Measurements from ENCODE around the gene NOSTRIN.

- TF ChIP-seq CTCF (IDR thresholded peaks at IDR 0.05; ENCODE audit: insufficient read depth, low read length, poor library complexity, severe bottlenecking) (no peak), EZH2phosphoT487 (conservative IDR thresholded peaks at IDR 0.05; ENCODE audit: low read length) (no peak)
Observed at GRCh38 chr2:168874368-168875054, 72.1 kb downstream of the NOSTRIN start.

Measured in SU-DHL-6 (cell line).